Measurements from ENCODE around the gene RABL2A.

GRCh38 chr2:113686537-113686936 lies 59.5 kb downstream of the RABL2A start:
- no peak for TF ChIP-seq CTCF (conservative IDR thresholded peaks at IDR 0.05 in 1 of 2, IDR thresholded peaks at IDR 0.05 in 1 of 2; ENCODE audit: extremely low read depth in 1 of 2, insufficient read depth in 1 of 2, low read depth in 1 of 2, low read length in 2 of 2)
- no peak for TF ChIP-seq EZH2 (IDR thresholded peaks at IDR 0.05; ENCODE audit: borderline replicate concordance, low read length)

Measured in mammary epithelial cell (primary cell).